ENCODE results near the gene ANO9. TPM values are rescaled to one million over a fixed set of nuclear protein-coding genes. Genes with fewer than 3 reads are reported as not detected.
"Not testable (repeated sequence)": the region's sequence is repeated elsewhere in the genome, so short reads cannot be mapped to it uniquely, and the experiment has no call there.

Gene ANO9
- total and polyA plus RNA-seq, 4 donors: 0.20 to 0.75 (median 0.40) TPM

- Histone ChIP-seq H3K9ac (ENCODE audit: low read depth in 1 of 2, low read length in 2 of 2) (no peak overlapping the region), H3K36me3 (ENCODE audit: control insufficient read depth in 4 of 4, insufficient read depth in 3 of 4, low read depth in 1 of 4, low read length in 3 of 4) (peaks cover 0 to 2% (median 0%) of the 10 kb centered on the region in 4 donors), H3K4me1 (ENCODE audit: control insufficient read depth in 4 of 4, insufficient read depth in 4 of 4, low read length in 3 of 4) (peaks cover 15 to 30% (median 24%) of the 10 kb centered on the region in 4 donors), H3K27me3 (ENCODE audit: control insufficient read depth in 4 of 4, insufficient read depth in 4 of 4, low read length in 3 of 4) (peaks cover 0 to 3% (median 0%) of the 10 kb centered on the region in 4 donors), H3K4me3 (ENCODE audit: low read depth in 1 of 3, low read length in 3 of 3) (no peak overlapping the region), H3K27ac (ENCODE audit: low read depth in 1 of 2, low read length in 2 of 2) (no peak overlapping the region), H3K9me3 (ENCODE audit: control insufficient read depth in 4 of 4, low read length in 3 of 4) (no peaks in the 10 kb centered on the region)
- TF ChIP-seq CTCF (IDR thresholded peaks at IDR 0.05; ENCODE audit: low read depth, low read length, missing input control) (no peak), RAD21 (IDR thresholded peaks at IDR 0.05) (no peak), SP1 (IDR thresholded peaks at IDR 0.05) (no peak), HNF4G (IDR thresholded peaks at IDR 0.05) (no peak), HNF4A (conservative IDR thresholded peaks at IDR 0.05) (no peak), JUND (IDR thresholded peaks at IDR 0.05) (no peak), REST (IDR thresholded peaks at IDR 0.05) (no peak), TAF1 (conservative IDR thresholded peaks at IDR 0.05) (no peak)
- WGBS: 91% methylated on average over 55 of the region's 55 CpGs
- DNase-seq (ENCODE audit: low spot score): no peak
These were observed 38.6 kb downstream of the ANO9 start for GRCh38 chr11:403021-403760.

GRCh38 chr11:401196-401595 lies 40.6 kb downstream of the ANO9 start:
- H3K9ac ChIP-seq (ENCODE audit: low read depth in 1 of 2, low read length in 2 of 2); H3K36me3 ChIP-seq (ENCODE audit: control insufficient read depth in 4 of 4, insufficient read depth in 3 of 4, low read depth in 1 of 4, low read length in 3 of 4); H3K4me3 ChIP-seq (ENCODE audit: low read depth in 1 of 3, low read length in 3 of 3); H3K27ac ChIP-seq (ENCODE audit: low read depth in 1 of 2, low read length in 2 of 2); DNase-seq (ENCODE audit: low spot score); H3K27me3 ChIP-seq (ENCODE audit: control insufficient read depth in 4 of 4, insufficient read depth in 4 of 4, low read length in 3 of 4); H3K9me3 ChIP-seq (ENCODE audit: control insufficient read depth in 4 of 4, low read length in 3 of 4): not testable (repeated sequence)
- H3K4me1 ChIP-seq (ENCODE audit: control insufficient read depth in 4 of 4, insufficient read depth in 4 of 4, low read length in 3 of 4): peaks cover 7 to 27% (median 20%) of the 10 kb centered on the region in 4 donors
- WGBS: 98% methylated on average over 42 of the region's 52 CpGs

- H3K9me3 ChIP-seq (ENCODE audit: control insufficient read depth in 4 of 4, low read length in 3 of 4): no peaks in the 10 kb centered on the region
- no peak overlapping the region for H3K4me3 ChIP-seq (ENCODE audit: low read depth in 1 of 3, low read length in 3 of 3)
- H3K9ac ChIP-seq (ENCODE audit: low read depth in 1 of 2, low read length in 2 of 2): no peak overlapping the region
- H3K4me1 ChIP-seq (ENCODE audit: control insufficient read depth in 4 of 4, insufficient read depth in 4 of 4, low read length in 3 of 4): peaks cover 6 to 21% (median 12%) of the 10 kb centered on the region in 4 donors
- no peak for DNase-seq (ENCODE audit: low spot score)
- peaks cover 0 to 3% (median 0%) of the 10 kb centered on the region in 4 donors for H3K27me3 ChIP-seq (ENCODE audit: control insufficient read depth in 4 of 4, insufficient read depth in 4 of 4, low read length in 3 of 4)
- 92% methylated on average over 50 of the region's 50 CpGs for WGBS
- peaks cover 0 to 2% (median 0%) of the 10 kb centered on the region in 4 donors for H3K36me3 ChIP-seq (ENCODE audit: control insufficient read depth in 4 of 4, insufficient read depth in 3 of 4, low read depth in 1 of 4, low read length in 3 of 4)
- H3K27ac ChIP-seq (ENCODE audit: low read depth in 1 of 2, low read length in 2 of 2): no peak overlapping the region
- TF ChIP-seq YY1 (IDR thresholded peaks at IDR 0.05) (no peak), REST (IDR thresholded peaks at IDR 0.05) (no peak), SP1 (IDR thresholded peaks at IDR 0.05) (no peak), HNF4G (IDR thresholded peaks at IDR 0.05) (no peak), CTCF (IDR thresholded peaks at IDR 0.05; ENCODE audit: low read depth, low read length, missing input control) (no peak), FOXA2 (IDR thresholded peaks at IDR 0.05) (no peak), JUND (IDR thresholded peaks at IDR 0.05) (no peak), EGR1 (IDR thresholded peaks at IDR 0.05; ENCODE audit: low read depth in 2 of 2) (no peak), TAF1 (conservative IDR thresholded peaks at IDR 0.05) (no peak), NR2F2 (IDR thresholded peaks at IDR 0.05) (no peak)
These were observed 41.5 kb downstream of the ANO9 start for GRCh38 chr11:400241-400689.

Measured in liver (tissue), 9 donors.